DOHH2 (cell line): Measurements from ENCODE around the gene PLA2G6.

Experiments used
- H3F3A ChIP-seq: fragments of 200-600 bp; sonication (generic), shearing (Covaris generic); 2 replicates; pipeline ENCODE4 v1.6.0; 2016; ENCODE audit warnings: antibody characterized with exemption, mild to moderate bottlenecking; ENCODE audit not compliant: control insufficient read depth, insufficient read depth
- H3K27ac ChIP-seq: fragments of 200-600 bp; sonication (generic); 2 replicates; pipeline ENCODE4 v1.5.1; 2014; ENCODE audit warnings: low read depth, mild to moderate bottlenecking, low read length, moderate library complexity
- H3K27me3 ChIP-seq: fragments of 200-600 bp; sonication (generic); 2 replicates; pipeline ENCODE4 v1.6.1; 2014; ENCODE audit warnings: mild to moderate bottlenecking, low read length, mixed read lengths; ENCODE audit not compliant: control insufficient read depth
- H3K36me3 ChIP-seq: fragments of 200-600 bp; sonication (generic); 2 replicates; pipeline ENCODE4 v1.6.1; 2014; ENCODE audit warnings: mild to moderate bottlenecking, low read length, moderate library complexity, mixed read lengths; ENCODE audit not compliant: control insufficient read depth
- H3K4me1 ChIP-seq: fragments of 200-600 bp; sonication (generic); 2 replicates; pipeline ENCODE4 v1.6.1; 2014; ENCODE audit warnings: mild to moderate bottlenecking, low read length, mixed read lengths; ENCODE audit not compliant: control insufficient read depth
- H3K4me2 ChIP-seq: fragments of 200-600 bp; sonication (generic); 2 replicates; pipeline ENCODE4 v1.6.0; 2014; ENCODE audit warnings: mild to moderate bottlenecking, low read length, moderate library complexity
- H3K4me3 ChIP-seq: fragments of 200-600 bp; sonication (generic); 2 replicates; pipeline ENCODE4 v1.5.1; 2014; ENCODE audit warnings: mild to moderate bottlenecking, low read length, mixed read lengths
- H3K79me2 ChIP-seq: fragments of 200-600 bp; sonication (generic); 2 replicates; pipeline ENCODE4 v1.6.1; 2014; ENCODE audit warnings: mild to moderate bottlenecking, low read length, mixed read lengths; ENCODE audit not compliant: control insufficient read depth
- H3K9me2 ChIP-seq: fragments of 200-600 bp; sonication (generic); replicated peaks from 2 replicates; pipeline ENCODE4 v1.6.1; 2014; ENCODE audit warnings: mild to moderate bottlenecking, low read length, mixed read lengths; ENCODE audit not compliant: control insufficient read depth
- H3K9me3 ChIP-seq: fragments of 200-600 bp; sonication (generic); 2 replicates; pipeline ENCODE4 v1.6.1; 2014; ENCODE audit warnings: antibody characterized with exemption, low read length, mixed read lengths; ENCODE audit not compliant: control insufficient read depth, insufficient read depth
- H4K20me1 ChIP-seq: fragments of 200-600 bp; sonication (generic); 2 replicates; pipeline ENCODE4 v1.6.0; 2014; ENCODE audit warnings: low read depth, mild to moderate bottlenecking, antibody characterized with exemption, low read length, moderate library complexity; ENCODE audit not compliant: control insufficient read depth, insufficient read depth
- EZH2phosphoT487 ChIP-seq: fragments of 200-600 bp; sonication (generic); IDR thresholded peaks from 2 replicates; pipeline ENCODE4 v1.6.1; 2017; ENCODE audit warnings: borderline replicate concordance, mild to moderate bottlenecking, antibody characterized with exemption, low read length, moderate library complexity, mixed read lengths
- TF ChIP-seq, protein P1 (sequence below): fragments of 200-600 bp; sonication (generic); IDR thresholded peaks from one replicate; pipeline ENCODE4 v1.5.1; 2014; ENCODE audit warnings: antibody characterized with exemption, mild to moderate bottlenecking, low read depth, low read length; ENCODE audit not compliant: poor library complexity, severe bottlenecking

PLA2G6 gene

DNA sequence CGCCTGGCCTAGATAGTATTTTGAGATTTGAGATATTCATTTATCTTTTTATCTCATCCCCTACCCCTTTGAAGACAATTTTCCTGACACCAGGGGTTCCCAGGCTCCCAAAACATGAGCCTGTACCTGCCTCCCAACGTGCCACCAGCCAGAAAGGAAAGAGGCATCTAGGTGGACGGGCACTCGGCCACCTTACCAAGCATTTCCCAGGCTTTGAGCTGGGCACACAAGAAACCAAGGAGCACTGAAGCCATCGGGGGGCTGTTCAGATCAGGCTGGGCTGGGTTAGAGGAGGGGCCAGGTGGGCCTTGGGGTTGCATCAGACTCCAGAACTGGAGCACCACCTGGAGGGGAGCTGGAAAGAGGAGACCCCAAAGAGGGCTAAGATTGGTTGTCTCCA is 42.7 kb downstream of the PLA2G6 start:
- Histone ChIP-seq H3K9me2 (no peaks in the 10 kb centered on the region), H3K27ac (no peak overlapping the region), H3F3A (no peaks in the 10 kb centered on the region), H3K27me3 (no peaks in the 10 kb centered on the region), H3K36me3 (peaks cover 4% of the 10 kb centered on the region; the same call in 1 of the 2 replicates), H4K20me1 (no peaks in the 10 kb centered on the region), H3K4me3 (no peak overlapping the region), H3K9me3 (no peaks in the 10 kb centered on the region), H3K4me1 (no peaks in the 10 kb centered on the region), H3K79me2 (no peaks in the 10 kb centered on the region), H3K4me2 (no peak overlapping the region)
- no peak for TF ChIP-seq EZH2phosphoT487
- TF ChIP-seq, protein P1, sequence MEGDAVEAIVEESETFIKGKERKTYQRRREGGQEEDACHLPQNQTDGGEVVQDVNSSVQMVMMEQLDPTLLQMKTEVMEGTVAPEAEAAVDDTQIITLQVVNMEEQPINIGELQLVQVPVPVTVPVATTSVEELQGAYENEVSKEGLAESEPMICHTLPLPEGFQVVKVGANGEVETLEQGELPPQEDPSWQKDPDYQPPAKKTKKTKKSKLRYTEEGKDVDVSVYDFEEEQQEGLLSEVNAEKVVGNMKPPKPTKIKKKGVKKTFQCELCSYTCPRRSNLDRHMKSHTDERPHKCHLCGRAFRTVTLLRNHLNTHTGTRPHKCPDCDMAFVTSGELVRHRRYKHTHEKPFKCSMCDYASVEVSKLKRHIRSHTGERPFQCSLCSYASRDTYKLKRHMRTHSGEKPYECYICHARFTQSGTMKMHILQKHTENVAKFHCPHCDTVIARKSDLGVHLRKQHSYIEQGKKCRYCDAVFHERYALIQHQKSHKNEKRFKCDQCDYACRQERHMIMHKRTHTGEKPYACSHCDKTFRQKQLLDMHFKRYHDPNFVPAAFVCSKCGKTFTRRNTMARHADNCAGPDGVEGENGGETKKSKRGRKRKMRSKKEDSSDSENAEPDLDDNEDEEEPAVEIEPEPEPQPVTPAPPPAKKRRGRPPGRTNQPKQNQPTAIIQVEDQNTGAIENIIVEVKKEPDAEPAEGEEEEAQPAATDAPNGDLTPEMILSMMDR, result no peak

DNA sequence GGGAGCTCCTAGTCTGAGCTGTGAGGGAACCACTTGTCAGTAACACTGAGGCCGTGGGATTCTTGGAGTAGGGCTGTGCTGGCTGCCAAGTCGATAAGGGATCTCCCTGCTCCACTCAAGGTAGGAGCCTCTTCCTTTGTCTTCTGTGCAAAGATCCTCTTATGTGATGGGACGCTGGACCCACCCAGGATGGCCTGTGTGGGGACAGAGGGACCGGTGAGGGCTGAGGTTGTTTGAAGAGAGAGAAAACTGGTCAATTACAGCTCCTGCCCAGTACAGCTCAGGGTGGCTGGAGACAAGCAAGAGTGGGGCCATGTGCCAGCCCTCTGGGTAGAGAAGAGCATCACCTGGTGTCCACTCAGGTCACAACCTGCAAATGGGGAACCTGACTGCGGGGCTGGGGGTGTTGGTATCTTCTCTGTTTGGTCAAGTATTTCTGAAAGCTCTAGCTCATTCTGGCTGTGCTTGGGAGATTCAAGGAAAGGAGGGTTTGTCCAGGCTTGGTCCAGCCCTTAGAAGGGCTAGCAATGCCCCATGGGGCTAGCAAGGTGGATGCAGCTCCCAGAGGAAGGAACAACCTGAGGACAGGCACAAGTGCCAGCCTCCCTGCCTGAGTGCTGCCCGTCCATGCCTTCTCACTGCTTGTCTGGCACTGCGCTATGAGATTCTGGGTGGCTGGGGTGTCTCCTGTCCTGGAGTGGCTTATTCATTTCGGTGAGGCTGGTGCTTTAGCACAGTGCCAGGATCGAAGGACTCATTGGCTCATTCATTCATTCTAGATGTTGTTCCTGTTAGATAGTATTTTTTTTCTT is 43.5 kb downstream of the PLA2G6 start:
- H3K4me3 ChIP-seq, result no peak overlapping the region
- no peak for TF ChIP-seq EZH2phosphoT487
- TF ChIP-seq, protein P1, result no peak

DNA sequence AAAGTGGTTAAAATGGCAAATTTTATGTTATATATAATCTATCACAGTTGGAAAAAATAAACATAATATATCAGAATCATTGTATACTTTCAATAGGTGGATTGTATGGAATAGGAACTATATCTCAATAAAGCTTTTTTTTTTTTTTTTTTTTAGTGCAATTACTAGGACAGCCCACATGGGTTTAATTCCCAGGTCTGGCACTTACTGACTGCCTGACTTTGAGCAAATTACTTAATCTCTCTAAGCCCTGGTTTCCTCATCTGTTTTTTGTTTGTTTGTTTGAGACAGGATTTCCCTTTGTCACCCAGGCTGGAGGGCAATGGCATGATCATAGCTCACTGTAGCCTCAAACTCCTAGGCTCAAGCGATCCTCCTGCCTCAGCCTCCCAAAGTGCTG is 45.0 kb downstream of the PLA2G6 start:
- Histone ChIP-seq H3K9me2 (no peaks in the 10 kb centered on the region), H3K9me3 (no peaks in the 10 kb centered on the region), H3F3A (no peaks in the 10 kb centered on the region), H3K4me3 (no peak overlapping the region), H3K79me2 (no peaks in the 10 kb centered on the region), H4K20me1 (no peaks in the 10 kb centered on the region), H3K27me3 (no peaks in the 10 kb centered on the region), H3K36me3 (peaks cover 4% of the 10 kb centered on the region; the same call in 1 of the 2 replicates), H3K4me2 (no peak overlapping the region), H3K27ac (no peak overlapping the region), H3K4me1 (no peaks in the 10 kb centered on the region)
- TF ChIP-seq, protein P1, result no peak
- TF ChIP-seq EZH2phosphoT487, result no peak

More for the DNA sequence above, 43.5 kb downstream of the PLA2G6 start:
- peaks cover 4% of the 10 kb centered on the region; the same call in 1 of the 2 replicates for H3K36me3 ChIP-seq
- no peaks in the 10 kb centered on the region for H4K20me1 ChIP-seq
- H3K9me2 ChIP-seq, result no peaks in the 10 kb centered on the region
- H3K4me2 ChIP-seq, result no peak overlapping the region
- H3K9me3 ChIP-seq, result no peaks in the 10 kb centered on the region
- no peak overlapping the region for H3K27ac ChIP-seq
- H3K4me1 ChIP-seq, result no peaks in the 10 kb centered on the region
- no peaks in the 10 kb centered on the region for H3F3A ChIP-seq
- no peaks in the 10 kb centered on the region for H3K27me3 ChIP-seq
- H3K79me2 ChIP-seq, result no peaks in the 10 kb centered on the region
